ENCODE data around the gene AP4S1. TPM values are rescaled to one million over a fixed set of nuclear protein-coding genes. Genes with fewer than 3 reads are reported as not detected.

Gene AP4S1
- total and polyA plus RNA-seq, 10 donors, result 6.4 to 22.9 (median 13.2) TPM

GRCh38 chr14:30994681-30995620 is 30.5 kb upstream of the AP4S1 start:
- no peak for DNase-seq
- no peak overlapping the region for H3K27ac ChIP-seq
- peaks cover 0 to 25% (median 22%) of the 10 kb centered on the region in 8 donors for H3K9me3 ChIP-seq
- WGBS, 5 donors, result 16 to 28% (median 16%) methylated on average over 4 of the region's 4 CpGs
- H3K36me3 ChIP-seq, result peaks cover 0 to 25% (median 7%) of the 10 kb centered on the region in 6 donors
- peaks cover 15 to 63% (median 40%) of the 10 kb centered on the region in 6 donors for H3K4me1 ChIP-seq
- no peak for TF ChIP-seq POLR2AphosphoS5 (IDR thresholded peaks at IDR 0.05)
- TF ChIP-seq POLR2A (IDR thresholded peaks at IDR 0.05), result no peak
- no peak for TF ChIP-seq CTCF (IDR thresholded peaks at IDR 0.05 in 8 of 11, conservative IDR thresholded peaks at IDR 0.05 in 3 of 11)
- H3K4me3 ChIP-seq, result no peak overlapping the region
- intact Hi-C loops (cut with DNase I; ENCODE audit: low total_unique reads), result no loop called here
- H3K27me3 ChIP-seq (replicated peaks in 1 of 7), result no peaks in the 10 kb centered on the region

- Histone ChIP-seq H3K4me3 (no peak overlapping the region), H3K27me3 (replicated peaks in 1 of 7) (no peaks in the 10 kb centered on the region), H3K9me3 (peaks cover 0 to 26% (median 23%) of the 10 kb centered on the region in 8 donors), H3K4me1 (peaks cover 13 to 56% (median 35%) of the 10 kb centered on the region in 6 donors), H3K36me3 (peaks cover 0 to 26% (median 7%) of the 10 kb centered on the region in 6 donors), H3K27ac (no peak overlapping the region)
- no peak for DNase-seq
- WGBS, 5 donors, result 81 to 88% (median 82%) methylated on average over 3 of the region's 3 CpGs
- no peak for TF ChIP-seq POLR2A (IDR thresholded peaks at IDR 0.05)
- no peak for TF ChIP-seq CTCF (IDR thresholded peaks at IDR 0.05 in 8 of 11, conservative IDR thresholded peaks at IDR 0.05 in 3 of 11)
- no peak for TF ChIP-seq POLR2AphosphoS5 (IDR thresholded peaks at IDR 0.05)
- intact Hi-C loops (cut with DNase I; ENCODE audit: low total_unique reads), result no loop called here
These were observed 29.8 kb upstream of the AP4S1 start for GRCh38 chr14:30995689-30996088.

GRCh38 chr14:30996892-30997659 is 28.4 kb upstream of the AP4S1 start:
- Histone ChIP-seq H3K36me3 (peaks cover 0 to 31% (median 7%) of the 10 kb centered on the region in 6 donors), H3K4me1 (peaks cover 0 to 54% (median 21%) of the 10 kb centered on the region in 6 donors), H3K9me3 (peaks cover 0 to 26% (median 23%) of the 10 kb centered on the region in 8 donors), H3K4me3 (no peak overlapping the region), H3K27me3 (replicated peaks in 1 of 7) (no peaks in the 10 kb centered on the region), H3K27ac (no peak overlapping the region)
- intact Hi-C loops (cut with DNase I; ENCODE audit: low total_unique reads), result no loop called here
- 89 to 100% (median 96%) methylated on average over 4 of the region's 4 CpGs for WGBS, 5 donors
- no peak for DNase-seq
- TF ChIP-seq POLR2AphosphoS5 (IDR thresholded peaks at IDR 0.05) (no peak), POLR2A (IDR thresholded peaks at IDR 0.05) (no peak), CTCF (IDR thresholded peaks at IDR 0.05 in 8 of 11, conservative IDR thresholded peaks at IDR 0.05 in 3 of 11) (no peak)
